GM15510 (cell line): ENCODE results near the gene FAM167B.
A peak's percentile ranks its signal among the peaks of the same experiment; 100 is the strongest.

ENCODE experiments used
- POLR2A ChIP-seq: IDR thresholded peaks from 3 replicates; pipeline ENCODE4 v1.6.1; 2011; ENCODE audit warnings: borderline replicate concordance; ENCODE audit not compliant: insufficient read length; ENCODE audit errors: extremely low read depth

Gene FAM167B

GRCh38 chr1:32241001-32241763 lies 5.8 kb upstream of the FAM167B start:
- TF ChIP-seq POLR2A, result no peak

GRCh38 chr1:32242341-32242851 lies 4.6 kb upstream of the FAM167B start:
- no peak for TF ChIP-seq POLR2A

DNA sequence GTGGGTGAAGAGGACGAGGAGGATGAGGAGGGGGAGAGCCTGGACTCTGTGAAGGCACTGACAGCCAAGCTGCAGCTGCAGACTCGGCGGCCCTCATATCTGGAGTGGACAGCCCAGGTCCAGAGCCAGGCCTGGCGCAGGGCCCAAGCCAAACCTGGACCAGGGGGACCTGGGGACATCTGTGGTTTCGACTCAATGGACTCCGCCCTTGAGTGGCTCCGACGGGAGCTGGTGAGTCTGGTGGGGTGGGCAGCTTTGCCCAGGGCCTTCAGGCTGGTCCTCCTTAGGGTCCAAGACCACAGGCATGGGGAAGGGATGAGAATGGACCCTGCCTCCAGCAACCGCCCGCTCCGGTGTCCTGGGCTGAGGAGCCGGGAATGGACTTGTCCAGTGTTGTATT lies 430 bp downstream of the FAM167B start:
- no peak for TF ChIP-seq POLR2A

GRCh38 chr1:32247983-32248889 lies 1.2 kb downstream of the FAM167B start:
- TF ChIP-seq POLR2A, result peak; percentile 28

GRCh38 chr1:32249831-32250525 lies 3.0 kb downstream of the FAM167B start:
- peak; percentile 50 for TF ChIP-seq POLR2A

DNA sequence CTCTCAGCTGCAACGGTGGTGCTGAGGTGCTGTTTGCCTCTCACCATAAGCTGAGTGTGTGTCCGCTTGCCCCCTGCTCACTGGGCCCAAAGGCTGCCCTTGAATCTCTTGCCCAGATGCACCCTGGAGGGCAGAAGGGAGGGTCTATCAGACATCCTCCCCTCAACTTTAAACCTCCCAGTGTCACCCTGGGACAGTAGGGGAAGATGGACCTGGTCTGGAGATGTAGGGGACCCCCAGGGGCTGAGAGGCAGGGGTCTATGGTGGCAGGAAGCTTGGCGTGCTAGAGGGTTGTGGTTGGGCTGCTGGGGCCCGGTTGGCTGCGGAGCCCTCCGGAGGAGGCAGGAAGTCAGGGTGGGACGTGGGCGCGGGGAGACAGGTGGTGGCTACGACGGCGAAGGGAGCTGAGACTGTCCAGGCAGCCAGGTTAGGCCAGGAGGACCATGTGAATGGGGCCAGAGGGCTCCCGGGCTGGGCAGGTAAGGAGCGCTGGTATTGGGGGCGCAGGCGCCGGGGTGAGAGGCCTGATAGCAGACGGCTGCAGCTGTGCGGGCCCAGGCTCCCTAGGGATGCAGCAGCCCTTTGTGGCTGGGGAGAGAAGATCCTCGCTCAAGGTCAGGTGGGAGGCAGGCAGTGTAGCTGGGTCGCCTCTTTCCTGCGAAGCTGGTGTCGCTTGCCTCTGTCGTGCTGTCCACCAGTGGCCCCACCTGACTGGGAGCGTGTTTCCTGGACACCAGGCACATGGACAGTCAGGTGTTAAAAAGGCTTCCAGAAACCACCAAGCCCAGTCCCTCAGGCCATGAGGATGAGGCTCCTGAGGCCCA lies 4.1 kb downstream of the FAM167B start, which contains the start of gene LCK:
Gene LCK, plus strand, starts transcription at position 373 of the 824 bp plus-strand sequence. CDS start 23,065 bp downstream, outside the sequence.
- TF ChIP-seq POLR2A, result peak; percentile 80

DNA sequence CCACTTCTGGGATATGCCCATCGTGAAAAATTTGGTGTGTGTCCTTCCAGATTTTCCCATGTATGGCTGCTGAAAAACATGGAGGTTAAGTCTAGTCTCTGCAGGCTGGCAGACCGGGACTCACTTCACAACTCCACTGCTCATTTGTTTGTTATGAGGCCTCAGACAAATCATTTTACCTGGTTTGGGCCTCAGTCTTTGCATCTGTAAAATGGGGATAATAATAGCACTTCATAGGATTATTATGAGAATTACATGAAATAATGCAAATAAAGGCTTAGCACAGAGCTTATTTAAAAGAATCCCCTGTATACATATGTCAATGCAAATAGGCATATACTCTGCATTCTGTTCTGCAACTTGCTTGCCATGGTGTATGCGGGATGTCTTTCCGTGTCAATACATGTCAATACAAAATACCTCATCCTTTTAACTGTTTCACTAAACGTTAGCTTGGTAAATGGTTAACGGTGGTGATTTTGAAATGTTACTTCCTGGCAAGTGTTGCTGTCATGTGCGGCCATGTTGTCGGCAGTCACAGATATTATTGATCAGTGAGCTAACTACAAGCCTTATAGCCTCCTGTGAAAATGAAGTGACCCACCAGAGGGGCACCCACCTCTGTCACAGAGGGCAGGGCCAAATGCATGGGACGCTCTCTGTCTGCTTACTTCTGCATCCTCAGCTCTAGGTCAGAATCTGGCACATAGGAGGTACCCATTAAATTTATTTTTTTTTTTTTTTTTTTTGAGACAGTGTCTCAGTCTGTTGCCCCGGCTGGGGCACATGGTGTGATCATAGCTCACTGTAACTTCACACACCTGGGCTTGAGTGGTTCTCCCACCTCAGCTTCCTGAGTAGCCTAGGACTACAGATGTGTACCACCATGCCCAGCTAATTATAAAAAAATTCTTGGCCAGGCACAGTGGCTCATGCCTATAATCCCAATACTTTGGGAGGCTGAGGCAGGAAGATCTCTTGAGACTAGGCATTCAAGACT lies 8.3 kb downstream of the FAM167B start:
- TF ChIP-seq POLR2A, result peak; percentile 4

DNA sequence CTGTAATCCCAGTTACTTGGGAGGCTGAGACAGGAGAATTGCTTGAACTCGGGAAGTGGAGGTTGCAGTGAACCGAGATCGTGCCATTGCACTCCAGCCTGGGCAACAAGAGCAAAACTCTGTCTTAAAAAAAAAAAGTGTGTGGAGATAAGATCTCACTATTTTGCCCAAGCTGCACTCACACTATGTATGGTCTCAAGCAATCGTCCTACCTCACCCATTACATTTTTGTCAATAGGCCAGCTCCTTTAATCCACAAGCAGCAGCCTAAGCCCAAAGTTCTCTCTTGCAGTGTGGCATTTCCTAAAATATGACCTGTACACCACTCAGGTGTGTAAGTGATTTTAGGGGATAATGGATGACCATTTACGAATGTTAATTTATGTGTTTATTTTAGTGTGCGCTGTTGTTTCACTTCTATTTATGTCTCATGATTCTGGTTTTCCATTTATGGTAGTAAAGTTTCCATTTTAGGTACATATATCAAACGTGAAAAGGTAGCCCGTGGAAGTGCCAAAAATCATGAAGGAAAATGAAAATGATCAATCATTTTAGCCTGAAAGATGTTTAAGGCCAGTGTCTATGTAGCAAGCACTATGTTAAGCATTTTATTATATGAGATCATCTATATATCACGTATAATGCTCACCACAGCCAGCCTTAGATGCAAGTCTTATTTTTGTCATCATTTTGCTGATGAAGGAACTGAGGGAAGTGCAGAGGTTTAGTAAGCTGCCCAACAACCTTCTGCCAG lies 9.6 kb downstream of the FAM167B start:
- TF ChIP-seq POLR2A, result no peak

DNA sequence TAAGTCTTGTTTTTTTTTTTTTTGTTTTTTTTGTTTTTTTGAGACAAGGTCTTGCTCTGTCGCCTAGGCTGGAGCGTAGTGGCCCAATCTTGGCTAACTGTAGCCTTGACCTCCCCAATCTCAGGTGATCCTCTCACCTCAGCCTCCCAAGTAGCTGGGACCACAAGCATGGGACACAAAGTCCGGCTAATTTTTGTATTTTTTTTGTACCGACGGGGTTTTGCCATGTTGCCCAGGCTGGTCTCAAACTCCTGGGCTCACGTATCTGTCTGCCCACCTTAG lies 10.1 kb downstream of the FAM167B start:
- no peak for TF ChIP-seq POLR2A

GRCh38 chr1:32263744-32264143 lies 16.7 kb downstream of the FAM167B start:
- TF ChIP-seq POLR2A, result no peak

- no peak for TF ChIP-seq POLR2A
Measured at GRCh38 chr1:32265846-32266245, 18.8 kb downstream of the FAM167B start.

- no peak for TF ChIP-seq POLR2A
Measured at GRCh38 chr1:32266921-32267591, 20.0 kb downstream of the FAM167B start.

DNA sequence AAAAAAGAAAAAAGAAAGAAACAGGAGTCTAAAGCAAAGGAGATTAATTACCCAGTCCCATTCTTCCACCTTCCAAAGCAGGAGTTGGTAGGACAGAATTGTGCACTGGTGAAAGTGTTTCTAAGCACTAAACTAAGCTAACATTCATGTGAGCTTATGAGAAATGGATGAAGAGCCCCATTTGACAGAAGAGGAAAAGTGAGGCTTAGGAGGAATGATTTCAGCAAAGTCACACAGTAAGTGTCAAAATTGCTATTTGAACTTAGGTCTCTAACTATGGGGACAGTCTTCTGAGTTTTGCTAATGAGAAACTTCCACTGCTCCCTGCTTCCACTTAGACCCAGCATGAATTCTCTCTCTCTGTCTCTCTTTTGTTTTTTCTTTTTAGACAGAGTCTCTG lies 22.7 kb downstream of the FAM167B start:
- no peak for TF ChIP-seq POLR2A
